WI38 (cell line): ENCODE results near the gene CD37.

Source experiments
- H3K4me3 ChIP-seq: 2 replicates; pipeline ENCODE4 v1.5.1; 2011; ENCODE audit warnings: low read depth, mild to moderate bottlenecking, control low read depth, low read length
- CTCF ChIP-seq: IDR thresholded peaks from 2 replicates; pipeline ENCODE4 v1.5.1; 2012; ENCODE audit warnings: low read depth, mild to moderate bottlenecking, control low read depth, low read length

CD37 gene

DNA sequence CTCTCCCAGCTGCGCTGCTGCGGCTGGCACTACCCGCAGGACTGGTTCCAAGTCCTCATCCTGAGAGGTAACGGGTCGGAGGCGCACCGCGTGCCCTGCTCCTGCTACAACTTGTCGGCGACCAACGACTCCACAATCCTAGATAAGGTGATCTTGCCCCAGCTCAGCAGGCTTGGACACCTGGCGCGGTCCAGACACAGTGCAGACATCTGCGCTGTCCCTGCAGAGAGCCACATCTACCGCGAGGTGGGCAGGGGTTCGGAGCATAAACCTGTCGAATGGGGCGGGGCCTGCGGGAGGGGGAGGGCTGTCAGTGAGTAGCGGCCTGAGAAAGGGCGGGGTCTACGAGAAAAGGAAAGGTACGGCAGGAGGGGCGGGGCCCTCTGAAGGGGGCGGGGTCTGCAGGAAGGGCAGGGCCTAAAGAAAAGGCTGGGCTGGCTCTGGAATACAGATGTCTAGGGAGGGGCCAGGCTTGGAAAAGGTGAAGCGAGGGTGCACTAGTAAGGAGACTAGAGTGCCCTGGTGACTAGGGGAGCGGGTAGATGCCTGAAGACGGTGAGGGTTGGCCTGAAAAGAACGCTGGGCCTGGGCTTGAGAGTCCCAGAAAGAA is 3.6 kb downstream of the CD37 start:
- no peak for TF ChIP-seq CTCF
- H3K4me3 ChIP-seq: no peak overlapping the region

DNA sequence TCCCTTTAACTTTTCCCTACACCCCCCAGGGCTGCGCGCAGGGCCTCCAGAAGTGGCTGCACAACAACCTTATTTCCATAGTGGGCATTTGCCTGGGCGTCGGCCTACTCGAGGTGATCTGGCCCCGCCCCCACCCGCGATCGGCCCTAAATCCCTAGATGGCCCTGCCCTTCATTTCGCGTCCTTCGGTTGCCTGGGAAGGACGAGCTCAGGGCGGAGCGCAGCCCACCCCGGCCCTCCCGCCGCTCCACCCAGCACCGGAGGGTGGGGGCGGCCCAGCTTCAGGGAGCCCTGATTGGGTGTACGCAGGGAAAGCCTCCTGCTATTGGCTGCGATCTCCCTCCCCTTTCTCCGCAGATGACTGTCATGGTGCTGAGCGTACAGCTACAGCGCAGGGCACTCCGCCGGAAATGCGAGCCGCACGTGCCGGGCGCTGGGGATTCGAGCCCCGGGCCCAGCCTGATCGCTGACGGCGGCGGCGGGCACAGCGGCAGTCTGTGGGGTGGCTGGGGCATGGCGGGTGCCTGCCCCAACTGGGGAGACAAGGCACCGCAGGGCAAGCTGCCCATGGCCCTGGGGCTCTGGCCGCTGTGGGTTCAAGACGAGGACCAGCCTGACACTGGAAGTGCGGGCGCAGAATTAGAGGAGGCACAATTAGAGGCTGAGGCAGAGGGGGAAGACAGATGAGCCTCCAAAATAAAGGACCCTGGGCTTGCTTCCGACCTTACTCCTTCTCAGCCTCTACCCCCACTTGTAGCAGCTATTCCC is 4.3 kb downstream of the CD37 start:
- no peak overlapping the region for H3K4me3 ChIP-seq
- no peak for TF ChIP-seq CTCF

DNA sequence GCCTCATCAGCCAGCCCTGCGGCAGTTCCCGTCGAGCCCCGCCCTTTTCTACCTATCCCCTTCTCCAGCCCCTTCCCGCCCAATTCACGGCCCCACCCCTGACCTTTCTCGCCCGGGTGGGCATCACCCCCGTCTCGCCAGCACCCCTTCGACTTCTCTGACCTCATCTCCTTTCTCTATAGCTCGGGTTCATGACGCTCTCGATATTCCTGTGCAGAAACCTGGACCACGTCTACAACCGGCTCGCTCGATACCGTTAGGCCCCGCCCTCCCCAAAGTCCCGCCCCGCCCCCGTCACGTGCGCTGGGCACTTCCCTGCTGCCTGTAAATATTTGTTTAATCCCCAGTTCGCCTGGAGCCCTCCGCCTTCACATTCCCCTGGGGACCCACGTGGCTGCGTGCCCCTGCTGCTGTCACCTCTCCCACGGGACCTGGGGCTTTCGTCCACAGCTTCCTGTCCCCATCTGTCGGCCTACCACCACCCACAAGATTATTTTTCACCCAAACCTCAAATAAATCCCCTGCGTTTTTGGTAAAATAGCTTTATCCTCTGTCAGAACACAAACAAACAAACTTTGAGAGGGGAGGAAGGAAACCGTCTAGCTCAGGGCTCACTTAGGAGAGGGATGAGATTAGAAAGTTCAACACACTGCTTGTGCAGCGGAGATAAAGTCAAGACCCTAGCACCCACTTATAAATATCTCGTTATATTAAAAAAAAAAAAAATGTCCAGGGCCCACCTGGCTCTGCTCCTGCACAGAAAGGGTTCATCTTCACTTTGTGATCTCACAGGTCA is 5.1 kb downstream of the CD37 start:
- H3K4me3 ChIP-seq: no peak overlapping the region
- no peak for TF ChIP-seq CTCF

DNA sequence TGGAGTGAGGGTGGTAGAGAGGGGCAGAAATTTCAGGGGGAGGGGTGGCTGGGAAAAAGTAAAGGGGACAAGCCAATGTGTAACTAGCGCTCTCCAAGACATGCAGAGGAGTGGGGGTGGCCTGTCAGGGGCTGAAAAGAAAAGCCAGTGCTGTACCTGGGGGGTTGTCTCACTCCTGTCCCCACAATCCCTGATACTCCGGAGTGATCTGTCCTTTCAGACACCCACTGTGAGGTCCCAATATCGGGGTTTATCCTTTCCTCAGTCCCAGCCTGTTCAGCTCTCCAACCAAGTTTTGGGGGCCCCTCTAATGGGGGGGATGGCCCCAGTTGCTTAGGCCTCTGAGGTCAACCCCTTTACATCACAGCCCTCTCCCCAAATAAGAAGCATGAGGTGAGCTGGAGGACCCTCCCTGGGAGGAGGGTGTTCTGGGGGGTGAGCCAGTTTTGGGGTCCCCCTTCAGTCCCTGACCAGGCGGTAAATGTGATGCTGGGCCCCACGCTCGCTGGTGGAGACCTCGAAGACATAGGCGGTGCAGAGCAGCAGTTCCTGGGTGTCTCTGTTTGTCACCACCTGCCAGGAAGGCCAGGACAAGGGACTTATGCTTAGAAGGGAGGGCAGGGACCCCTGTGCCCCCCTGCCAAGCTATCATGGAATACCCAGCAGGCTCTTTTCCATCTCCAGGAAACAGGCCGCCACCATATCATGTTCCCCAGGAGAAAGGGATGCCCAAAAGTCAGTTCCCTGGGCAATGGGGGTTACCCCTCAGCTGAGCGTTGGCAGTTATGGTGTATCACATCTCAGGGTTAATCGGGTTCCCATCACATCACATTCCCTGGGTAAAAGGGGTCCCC is 5.9 kb downstream of the CD37 start:
- H3K4me3 ChIP-seq: no peak overlapping the region
- TF ChIP-seq CTCF: no peak

- no peak overlapping the region for H3K4me3 ChIP-seq
- TF ChIP-seq CTCF: no peak
Measured at GRCh38 chr19:49342291-49342721, 7.1 kb downstream of the CD37 start.

DNA sequence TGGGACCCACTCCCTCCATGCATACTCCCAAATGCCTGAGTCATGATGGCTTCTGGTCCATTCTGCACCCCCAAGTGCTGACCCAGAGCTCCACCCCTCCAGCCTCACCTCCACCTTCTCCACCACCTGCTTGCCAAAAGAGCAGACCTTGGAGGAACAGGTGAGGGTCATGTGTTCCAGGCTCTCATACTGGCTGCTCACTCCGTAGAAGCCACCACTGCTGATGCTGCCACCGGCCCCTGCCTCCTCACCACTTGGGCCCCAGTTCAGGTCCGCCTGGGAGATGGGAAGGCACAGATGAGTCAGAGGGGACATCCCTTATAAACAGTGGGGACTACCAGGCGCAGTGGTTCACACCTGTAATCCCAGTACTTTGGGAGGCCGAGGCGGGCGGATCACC is 7.9 kb downstream of the CD37 start:
- no peak overlapping the region for H3K4me3 ChIP-seq
- no peak for TF ChIP-seq CTCF
